ENCODE measurements around the gene POFUT1. TPM values are rescaled to one million over a fixed set of nuclear protein-coding genes. Genes with fewer than 3 reads are reported as not detected.

POFUT1 gene
- total RNA-seq, 1 experiment from 2014 or later: 29.4 TPM

DNA sequence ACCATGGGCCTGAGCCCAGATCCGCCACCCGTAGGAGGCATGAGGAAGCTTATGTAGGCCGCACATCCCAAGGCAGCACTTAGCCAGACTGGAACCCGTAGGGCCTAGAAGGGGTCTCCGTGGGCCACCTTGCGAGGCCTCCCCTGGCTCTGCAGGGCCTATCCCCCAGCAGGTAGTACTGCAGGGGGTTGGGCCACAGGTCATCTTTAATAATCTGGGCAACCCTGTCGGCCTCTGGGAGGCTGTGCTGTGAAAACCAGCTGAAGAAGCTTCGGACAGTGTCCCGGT is 18.6 kb upstream of the POFUT1 start:
- Mint-ChIP-seq H3K27ac (no peak overlapping the region), H3K4me1 (peaks cover 20% of the 10 kb centered on the region), H3K9me3 (no peaks in the 10 kb centered on the region), H3K27me3 (ENCODE audit: low read depth) (peaks cover 3% of the 10 kb centered on the region), H3K36me3 (no peaks in the 10 kb centered on the region), H3K4me3 (peak overlapping the region; percentile 76)
- ATAC-seq (no peak), DNase-seq (ENCODE audit: low spot score) (no peak)
- CTCF ChIA-PET: interaction anchor here (0.6 to 1.7 kb wide), 3 partner anchors 339 to 351 kb away, joined by 3 to 4 read pairs (median 3); no protein-coding TSS in a partner anchor
- POLR2A ChIA-PET: interaction anchor here (0.7 kb wide), 1 partner anchor 464 kb away, joined by 3 read pairs; no protein-coding TSS in a partner anchor
- no peak for TF ChIP-seq JAZF1 (CRISPR knock-in tag; IDR thresholded peaks at IDR 0.05)
- no peak for TF ChIP-seq ZNF121 (CRISPR knock-in tag; IDR thresholded peaks at IDR 0.05)
- TF ChIP-seq FOXJ3 (CRISPR knock-in tag; IDR thresholded peaks at IDR 0.05; ENCODE audit: borderline replicate concordance): no peak
- TF ChIP-seq ZNF396 (CRISPR knock-in tag; IDR thresholded peaks at IDR 0.05; ENCODE audit: borderline replicate concordance): no peak
- no peak for TF ChIP-seq NFE2L1 (CRISPR knock-in tag; IDR thresholded peaks at IDR 0.05)
- TF ChIP-seq ETV6 (CRISPR knock-in tag; IDR thresholded peaks at IDR 0.05): no peak
- no peak for TF ChIP-seq CDX4 (CRISPR knock-in tag; IDR thresholded peaks at IDR 0.05; ENCODE audit: borderline replicate concordance)
- no peak for TF ChIP-seq E2F4 (CRISPR knock-in tag; IDR thresholded peaks at IDR 0.05; ENCODE audit: borderline replicate concordance, low read depth)
- TF ChIP-seq ZNF416 (CRISPR knock-in tag; IDR thresholded peaks at IDR 0.05): no peak

DNA sequence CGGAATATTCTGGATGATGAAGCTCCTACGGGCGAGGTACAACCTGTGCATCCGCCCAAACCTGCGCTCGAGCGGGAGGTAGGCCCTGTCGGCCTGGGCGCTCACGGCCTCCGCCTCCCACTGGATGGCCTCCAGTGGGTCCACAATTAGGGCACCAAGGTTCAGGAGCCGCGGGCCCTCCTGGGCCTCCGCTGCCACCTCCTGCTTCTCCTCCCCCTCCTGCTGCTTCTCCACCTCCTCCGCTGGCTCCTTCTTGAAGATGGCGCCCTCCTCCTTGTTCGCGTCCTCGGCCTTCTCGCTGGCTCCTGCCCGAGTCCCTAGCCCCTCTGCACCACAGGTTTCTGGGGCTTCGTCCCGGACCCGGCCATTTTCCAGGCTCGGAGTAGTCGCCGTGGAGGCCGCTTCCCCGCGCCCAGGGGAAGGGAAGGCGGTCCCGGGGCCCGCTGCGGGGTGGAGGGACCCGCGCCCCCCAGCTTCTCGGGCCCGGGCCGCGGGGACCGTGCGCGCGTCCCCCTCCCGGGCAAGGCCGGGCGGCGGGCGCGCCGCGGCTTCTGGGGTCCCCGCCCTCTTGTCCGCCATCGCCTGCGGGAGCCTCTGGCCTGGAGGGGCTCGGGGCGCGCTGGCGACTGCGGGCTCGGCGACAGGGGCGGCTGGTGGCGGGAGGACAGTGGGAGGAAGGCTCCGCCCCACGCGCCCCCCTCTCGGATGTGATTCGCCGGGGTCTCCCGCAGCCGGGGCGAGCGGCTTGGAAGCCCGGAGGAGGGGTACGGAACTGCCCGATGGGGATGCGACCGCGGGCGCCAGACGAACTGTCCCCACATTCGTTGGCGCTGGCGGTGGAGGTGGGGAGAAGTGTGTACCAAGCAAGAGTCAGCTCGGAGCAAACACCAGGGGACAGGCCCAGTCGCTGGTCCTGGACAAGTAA is 17.7 kb upstream of the POFUT1 start:
- Mint-ChIP-seq H3K27ac (no peak overlapping the region; the same call in 1 of the 2 replicates), H3K36me3 (peaks cover 4% of the 10 kb centered on the region), H3K27me3 (ENCODE audit: low read depth) (peaks cover 3% of the 10 kb centered on the region), H3K4me3 (peak overlapping the region; percentile 76), H3K4me1 (peaks cover 20% of the 10 kb centered on the region), H3K9me3 (no peaks in the 10 kb centered on the region)
- ATAC-seq: peak; percentile 78
- DNase-seq (ENCODE audit: low spot score): peak; percentile 79
- CTCF ChIA-PET: interaction anchor here (0.6 to 1.7 kb wide), 3 partner anchors 148 to 350 kb away, joined by 3 read pairs; no protein-coding TSS in a partner anchor
- POLR2A ChIA-PET: interaction anchor here (0.7 kb wide), 1 partner anchor 463 kb away, joined by 3 read pairs; no protein-coding TSS in a partner anchor
- TF ChIP-seq FOXP4 (CRISPR knock-in tag; IDR thresholded peaks at IDR 0.05) (no peak; the same call in 1 of the 2 replicates), ESRRA (CRISPR knock-in tag; IDR thresholded peaks at IDR 0.05; ENCODE audit: borderline replicate concordance) (peak; percentile 68; the same call in 1 of the 2 replicates), CREM (CRISPR knock-in tag; IDR thresholded peaks at IDR 0.05) (peak; percentile 66), ATF6 (CRISPR knock-in tag; IDR thresholded peaks at IDR 0.05) (no peak), FOXJ3 (CRISPR knock-in tag; IDR thresholded peaks at IDR 0.05; ENCODE audit: borderline replicate concordance) (no peak), ZNF219 (CRISPR knock-in tag; IDR thresholded peaks at IDR 0.05; ENCODE audit: borderline replicate concordance) (no peak), PRRX2 (CRISPR knock-in tag; IDR thresholded peaks at IDR 0.05) (no peak), JAZF1 (CRISPR knock-in tag; IDR thresholded peaks at IDR 0.05) (no peak), IRF2 (CRISPR knock-in tag; IDR thresholded peaks at IDR 0.05; ENCODE audit: borderline replicate concordance, low read depth) (no peak), ZBTB21 (CRISPR knock-in tag; IDR thresholded peaks at IDR 0.05; ENCODE audit: borderline replicate concordance) (no peak), CBFB (CRISPR knock-in tag; IDR thresholded peaks at IDR 0.05; ENCODE audit: low read depth) (0 out of 2 replicates have a peak, but pooled peaks have one; percentile 25), SOX15 (CRISPR knock-in tag; IDR thresholded peaks at IDR 0.05) (no peak), ZNF416 (CRISPR knock-in tag; IDR thresholded peaks at IDR 0.05) (0 out of 2 replicates have a peak, but pooled peaks have one; percentile 17), ELF4 (CRISPR knock-in tag; IDR thresholded peaks at IDR 0.05; ENCODE audit: low read depth) (no peak), HMGA2 (CRISPR knock-in tag; IDR thresholded peaks at IDR 0.05) (no peak), ZNF317 (CRISPR knock-in tag; IDR thresholded peaks at IDR 0.05; ENCODE audit: borderline replicate concordance, low read depth) (no peak), RELA (CRISPR knock-in tag; IDR thresholded peaks at IDR 0.05; ENCODE audit: borderline replicate concordance) (0 out of 2 replicates have a peak, but pooled peaks have one; percentile 45), GRHL2 (CRISPR knock-in tag; IDR thresholded peaks at IDR 0.05; ENCODE audit: insufficient replicate concordance, severe bottlenecking) (no peak), TCF7 (CRISPR knock-in tag; IDR thresholded peaks at IDR 0.05; ENCODE audit: low read depth) (no peak)
- TF ChIP-seq, protein P1, sequence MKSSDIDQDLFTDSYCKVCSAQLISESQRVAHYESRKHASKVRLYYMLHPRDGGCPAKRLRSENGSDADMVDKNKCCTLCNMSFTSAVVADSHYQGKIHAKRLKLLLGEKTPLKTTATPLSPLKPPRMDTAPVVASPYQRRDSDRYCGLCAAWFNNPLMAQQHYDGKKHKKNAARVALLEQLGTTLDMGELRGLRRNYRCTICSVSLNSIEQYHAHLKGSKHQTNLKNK (CRISPR knock-in tag; IDR thresholded peaks at IDR 0.05): no peak
- TF ChIP-seq, protein P2, sequence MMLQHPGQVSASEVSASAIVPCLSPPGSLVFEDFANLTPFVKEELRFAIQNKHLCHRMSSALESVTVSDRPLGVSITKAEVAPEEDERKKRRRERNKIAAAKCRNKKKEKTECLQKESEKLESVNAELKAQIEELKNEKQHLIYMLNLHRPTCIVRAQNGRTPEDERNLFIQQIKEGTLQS (CRISPR knock-in tag; conservative IDR thresholded peaks at IDR 0.05): no peak
